ENCODE data around the gene GIMAP5.

GIMAP5 gene

DNA sequence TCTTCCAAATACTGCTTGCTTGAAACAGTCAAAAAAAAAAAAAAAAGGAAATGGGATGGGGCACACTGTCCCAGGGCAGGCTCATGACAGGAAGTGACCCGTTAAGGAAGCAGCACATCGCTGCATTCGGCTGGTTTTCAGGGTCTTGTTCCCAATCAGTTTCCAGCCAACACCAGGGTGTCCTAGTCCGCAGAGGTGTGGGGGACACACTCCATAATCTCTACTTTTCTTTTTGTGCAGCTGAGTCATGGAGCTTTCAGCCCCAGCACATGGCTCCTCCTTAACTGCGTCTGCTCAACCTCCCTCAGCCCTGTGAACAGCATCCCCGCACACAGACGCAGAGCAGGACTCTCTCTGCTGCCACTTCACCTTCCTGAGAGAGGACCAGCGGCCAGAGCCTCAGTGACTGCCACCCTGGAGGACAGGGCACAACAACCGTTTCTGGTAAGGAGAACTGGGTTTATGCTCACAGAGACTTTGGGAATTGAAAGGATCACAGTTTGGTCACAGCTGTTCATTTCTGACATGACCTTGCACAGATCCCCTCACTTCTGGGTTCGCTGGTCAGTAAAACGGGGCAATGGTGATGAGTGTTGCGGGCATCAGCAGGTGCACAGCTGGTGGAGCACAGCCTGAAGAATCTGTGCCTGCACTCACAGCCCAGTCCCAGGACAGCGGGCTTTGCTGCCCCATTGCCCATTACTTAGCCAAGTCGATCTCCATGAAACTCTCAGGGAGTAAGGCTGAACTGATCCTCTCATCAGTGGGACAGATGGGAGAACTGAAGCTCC lies at the start of gene GIMAP5:
Gene GIMAP5 (plus strand): TSS at position 154 of the 791 bp plus-strand sequence. CDS start 3,467 bp downstream, outside the sequence.
- DNase-seq = peak in 2 of 4 experiments; percentile 56 to 65

DNA sequence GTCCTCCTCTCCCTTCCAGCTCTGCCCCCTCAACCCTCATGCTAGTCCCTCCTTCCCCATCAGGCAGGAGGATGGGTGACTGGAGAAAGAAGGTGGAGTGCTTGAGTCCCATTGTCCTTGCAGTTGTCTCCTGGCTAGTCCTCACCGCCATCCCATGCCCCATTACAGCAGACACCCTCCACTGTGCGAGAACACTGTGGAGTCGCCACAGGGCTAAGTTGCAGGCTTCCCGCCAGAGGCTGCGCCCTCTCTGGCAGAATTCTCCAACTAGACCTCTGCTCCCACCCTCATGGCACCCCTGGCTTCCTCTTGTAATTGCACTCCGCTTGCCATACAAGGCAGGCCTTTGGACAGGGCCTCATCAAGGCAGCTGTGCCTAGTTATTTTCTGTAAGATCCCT lies 48.6 kb upstream of the GIMAP5 start:
- no peak for DNase-seq

DNA sequence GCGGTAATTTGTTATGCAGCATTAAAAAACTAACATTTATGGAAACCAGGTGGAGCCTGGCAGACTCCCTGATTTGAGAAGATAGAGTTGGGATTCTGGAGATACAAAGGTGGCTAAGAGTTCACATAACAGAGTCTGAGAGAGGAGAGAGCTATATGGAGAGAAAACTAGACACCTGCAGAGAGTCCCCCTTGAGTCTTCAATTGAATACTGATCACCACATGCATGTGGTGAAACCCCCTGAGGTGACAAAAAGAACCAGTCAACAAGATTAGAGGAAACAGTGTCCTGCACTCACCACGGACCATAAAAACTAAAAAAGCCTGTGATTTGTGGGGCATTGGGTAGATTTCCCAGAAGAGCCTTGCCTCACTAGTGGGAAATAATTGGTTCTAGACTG lies 41.6 kb upstream of the GIMAP5 start:
- DNase-seq = no peak

DNA sequence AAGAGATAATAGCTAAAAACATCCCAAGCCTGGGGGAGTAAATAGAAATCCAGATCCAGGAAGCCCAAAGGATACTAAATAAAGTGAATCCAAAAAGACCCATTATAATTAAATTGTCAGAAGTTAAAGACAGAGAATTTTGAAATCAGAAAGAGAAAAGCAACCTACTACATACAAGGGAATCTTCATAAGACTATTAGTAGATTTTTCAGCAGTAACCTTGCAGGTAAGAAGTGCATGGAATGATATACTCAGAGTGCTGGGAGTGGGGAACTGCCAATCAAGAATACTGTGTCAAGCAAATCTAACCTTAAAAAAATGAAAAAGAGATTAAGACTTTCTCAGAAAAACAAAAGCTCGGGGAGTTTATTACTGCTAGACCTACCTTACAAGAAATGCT lies 34.0 kb upstream of the GIMAP5 start:
- DNase-seq = no peak

DNA sequence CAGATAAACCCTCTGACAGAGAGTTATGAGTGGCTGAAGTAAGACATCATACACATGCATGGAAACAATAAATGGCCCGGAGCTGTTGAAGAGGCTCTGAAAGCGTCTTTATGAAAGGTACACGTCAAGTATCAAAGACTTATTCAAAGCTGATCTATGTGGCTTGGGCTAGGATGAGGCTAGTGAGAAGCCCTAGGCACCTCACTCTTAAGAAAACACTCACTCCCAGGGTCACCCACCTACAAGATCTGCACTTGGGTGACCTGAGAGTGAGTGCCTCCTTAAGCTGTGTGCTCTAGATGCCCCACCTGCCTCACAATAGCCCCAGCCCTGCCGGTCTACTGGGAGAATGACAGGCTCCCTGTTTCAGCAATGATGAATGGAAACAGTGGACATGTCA lies 21.9 kb upstream of the GIMAP5 start:
- no peak for DNase-seq

DNA sequence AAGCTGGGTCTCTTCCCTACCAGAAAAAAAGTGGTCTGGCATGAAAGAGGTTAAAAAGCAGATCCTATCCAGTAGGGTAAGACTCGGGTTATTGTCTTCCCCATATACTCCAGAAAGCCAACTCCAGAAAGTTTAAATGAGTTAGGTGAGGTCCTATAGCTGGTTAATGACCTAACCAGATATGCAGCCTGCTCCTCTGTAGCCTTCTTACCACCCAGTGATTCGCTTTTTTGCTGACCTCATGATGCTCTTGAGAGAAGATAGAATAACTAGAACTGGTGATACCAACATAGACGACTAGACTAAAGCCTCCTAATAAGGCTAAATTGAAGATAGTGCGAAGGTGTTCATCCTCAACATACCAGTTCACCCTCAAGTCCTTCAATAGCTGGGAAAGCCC lies 21.5 kb upstream of the GIMAP5 start:
- DNase-seq = no peak

DNA sequence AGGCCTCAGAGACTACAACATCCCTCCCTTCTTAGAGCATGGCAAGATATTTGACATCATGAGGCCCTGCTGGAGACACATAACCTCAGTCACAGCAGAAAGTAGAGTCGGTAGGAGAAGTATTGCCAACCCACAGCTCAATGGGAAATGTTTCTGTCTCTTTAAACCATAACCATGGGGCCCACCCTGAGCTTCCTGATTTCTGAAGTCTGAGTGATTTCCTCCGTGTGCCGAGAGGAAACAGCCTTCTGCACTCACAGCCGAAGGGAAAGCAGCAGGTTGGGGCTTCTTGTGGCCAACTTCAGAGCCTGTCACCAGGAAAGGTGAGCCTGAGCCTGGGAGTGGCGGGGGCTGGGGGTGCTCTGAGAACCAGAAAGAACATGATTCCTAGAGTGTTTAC lies 20.9 kb upstream of the GIMAP5 start, which contains the start of gene GIMAP1:
Gene GIMAP1 (plus strand): TSS at position 246 of the 400 bp plus-strand sequence. CDS start 2,435 bp downstream, outside the sequence.
- peak in 2 of 4 experiments; percentile 59 to 63 for DNase-seq

DNA sequence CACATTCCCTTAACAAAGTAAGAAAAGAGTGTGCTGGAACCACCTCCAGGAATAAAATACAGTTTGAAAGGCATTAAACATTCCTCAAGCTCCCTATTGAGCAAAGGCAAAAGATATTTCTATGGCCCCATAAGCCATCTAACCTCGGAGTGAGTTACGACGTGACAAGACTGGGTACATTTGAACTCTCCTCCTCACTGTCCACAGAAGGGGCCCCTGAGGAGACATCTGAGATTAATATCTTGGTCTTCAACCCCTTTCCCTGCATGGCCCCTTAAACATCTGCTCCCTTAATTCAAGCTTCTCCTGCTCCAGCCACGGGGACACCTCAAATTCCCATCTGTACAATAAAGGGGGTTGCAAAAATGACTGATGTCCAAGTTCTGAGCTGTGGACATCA lies 20.3 kb upstream of the GIMAP5 start:
- no peak for DNase-seq

DNA sequence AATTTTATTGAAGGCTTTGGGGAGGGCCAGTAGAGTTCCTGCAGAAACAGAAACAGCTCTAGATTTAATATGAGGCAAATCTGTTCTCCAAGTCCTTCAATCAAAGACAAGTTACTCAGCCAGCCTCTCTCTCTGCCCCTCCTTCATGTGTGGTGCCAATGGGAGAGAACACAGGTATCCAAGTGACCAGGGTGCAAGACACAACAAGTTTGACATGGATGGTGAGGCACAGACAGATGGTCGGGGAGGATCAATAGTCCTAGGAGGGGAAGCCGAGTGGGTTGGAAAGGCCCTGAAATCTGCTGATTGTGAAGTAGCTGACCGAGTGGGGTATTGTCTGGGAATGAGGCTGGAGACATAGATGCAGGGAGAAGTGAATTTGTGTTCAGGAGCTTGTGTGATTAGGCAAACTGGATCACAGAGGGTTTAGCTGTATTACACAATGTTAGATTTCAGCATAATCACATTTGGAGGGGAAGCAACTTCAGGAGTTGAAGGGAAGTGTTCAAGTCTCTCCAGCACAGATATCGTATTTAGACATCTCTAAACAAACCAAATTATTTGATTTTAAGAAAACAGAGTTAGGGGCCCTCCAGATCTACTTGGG lies 19.3 kb upstream of the GIMAP5 start:
- no peak for DNase-seq

DNA sequence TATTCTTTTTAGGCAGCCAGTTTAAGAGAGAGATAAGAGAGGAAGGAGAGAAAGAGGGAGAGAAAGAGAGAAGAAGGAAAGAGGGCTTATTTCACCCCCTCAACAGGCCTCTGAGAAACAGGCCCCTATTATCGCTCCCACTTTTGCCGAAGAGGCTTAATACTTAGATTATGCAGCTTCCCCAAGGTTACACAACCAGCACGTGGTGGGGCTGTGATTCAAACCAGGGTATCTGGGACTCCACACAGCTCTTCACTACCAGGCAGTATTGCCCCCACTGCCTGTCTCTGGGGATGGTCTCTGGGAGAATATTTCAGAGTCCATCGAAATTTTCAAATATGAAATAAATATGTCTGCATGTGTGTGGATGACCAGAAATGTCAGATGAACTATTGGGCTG lies 17.8 kb upstream of the GIMAP5 start:
- DNase-seq = no peak

DNA sequence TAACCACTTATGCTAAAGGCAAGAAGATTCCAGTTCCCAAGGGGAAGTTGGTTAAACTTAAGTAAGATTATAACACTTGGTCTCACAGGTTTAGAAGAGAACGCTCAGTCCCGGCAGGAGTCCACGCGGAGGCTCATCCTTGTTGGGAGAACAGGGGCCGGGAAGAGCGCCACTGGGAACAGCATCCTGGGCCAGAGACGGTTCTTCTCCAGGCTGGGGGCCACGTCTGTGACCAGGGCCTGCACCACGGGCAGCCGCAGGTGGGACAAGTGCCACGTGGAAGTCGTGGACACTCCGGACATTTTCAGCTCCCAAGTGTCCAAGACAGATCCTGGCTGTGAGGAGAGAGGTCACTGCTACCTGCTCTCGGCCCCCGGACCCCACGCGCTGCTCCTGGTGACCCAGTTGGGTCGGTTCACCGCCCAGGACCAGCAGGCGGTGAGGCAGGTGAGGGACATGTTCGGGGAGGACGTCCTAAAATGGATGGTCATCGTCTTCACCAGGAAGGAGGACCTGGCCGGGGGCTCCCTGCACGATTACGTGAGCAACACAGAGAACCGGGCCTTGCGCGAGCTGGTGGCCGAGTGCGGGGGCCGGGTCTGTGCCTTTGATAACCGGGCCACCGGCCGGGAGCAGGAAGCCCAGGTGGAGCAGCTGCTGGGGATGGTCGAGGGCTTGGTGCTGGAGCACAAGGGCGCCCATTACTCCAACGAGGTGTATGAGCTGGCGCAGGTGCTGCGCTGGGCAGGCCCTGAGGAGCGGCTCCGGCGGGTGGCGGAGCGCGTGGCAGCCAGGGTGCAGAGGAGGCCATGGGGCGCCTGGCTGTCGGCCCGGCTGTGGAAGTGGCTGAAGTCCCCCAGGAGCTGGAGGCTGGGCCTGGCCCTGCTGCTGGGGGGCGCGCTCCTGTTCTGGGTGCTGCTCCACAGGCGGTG lies 17.0 kb upstream of the GIMAP5 start:
- DNase-seq = no peak

DNA sequence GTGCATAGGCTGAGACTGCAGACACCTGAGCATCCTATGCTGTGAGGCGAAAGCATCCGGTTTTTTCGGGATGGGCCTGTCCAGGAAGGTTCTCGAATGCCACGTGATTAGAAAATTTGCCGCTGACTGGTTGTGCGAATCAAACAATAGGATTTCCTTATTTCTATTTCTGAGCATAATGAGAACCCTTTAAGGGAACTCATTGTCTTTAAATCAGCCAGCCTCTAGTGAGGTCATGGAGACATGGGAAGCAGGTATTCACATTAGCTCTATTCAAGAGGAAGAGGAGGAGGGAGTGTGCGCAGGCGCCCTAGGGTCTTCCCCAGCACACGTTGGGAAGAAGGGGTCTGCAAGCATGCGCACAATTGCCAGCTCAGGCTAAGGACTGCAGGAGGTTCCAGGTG lies 15.2 kb upstream of the GIMAP5 start:
- DNase-seq = no peak

DNA sequence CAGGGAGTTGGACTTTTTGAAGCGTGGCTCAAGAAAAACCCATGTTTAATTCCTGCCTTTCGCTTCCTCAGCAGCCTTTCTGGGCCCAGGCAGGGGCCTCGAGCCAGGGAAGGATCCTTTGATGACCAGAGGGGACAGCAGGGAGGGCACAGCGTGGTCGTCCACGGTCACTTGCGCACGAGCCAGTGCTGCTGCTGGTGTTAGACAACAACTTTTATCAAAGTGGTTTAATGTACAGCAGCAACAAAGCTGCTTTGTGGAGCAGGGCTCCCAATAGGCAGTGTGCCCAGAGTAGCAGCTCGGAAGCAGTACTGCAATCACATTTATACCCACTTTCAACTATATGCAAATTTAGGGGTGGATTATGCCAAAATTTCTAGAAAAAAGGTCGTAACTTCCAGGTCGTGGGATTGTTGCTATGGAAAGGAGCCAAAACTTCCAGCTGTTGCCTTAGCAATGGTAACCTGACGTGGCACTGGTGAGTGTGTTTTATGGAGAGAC lies 14.7 kb upstream of the GIMAP5 start:
- no peak for DNase-seq

DNA sequence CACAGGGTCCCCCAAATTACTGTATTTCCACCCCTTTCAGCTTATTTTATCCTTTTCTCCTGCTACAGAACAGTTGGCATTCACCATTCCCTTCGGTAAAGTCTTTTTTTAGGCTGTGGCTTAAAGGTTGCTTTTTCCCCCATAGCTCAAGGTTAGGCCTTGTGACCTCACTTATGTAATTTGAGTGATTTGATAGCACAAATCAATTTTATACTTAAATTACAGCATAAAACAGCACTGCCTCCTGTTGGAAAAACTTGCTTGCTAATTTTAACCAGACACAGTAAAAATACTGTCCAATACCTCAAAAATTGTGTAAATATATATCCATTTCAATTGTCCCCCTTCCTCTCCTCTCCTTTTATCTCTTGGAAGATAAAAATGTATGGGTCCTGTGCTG lies 13.8 kb upstream of the GIMAP5 start:
- no peak for DNase-seq

DNA sequence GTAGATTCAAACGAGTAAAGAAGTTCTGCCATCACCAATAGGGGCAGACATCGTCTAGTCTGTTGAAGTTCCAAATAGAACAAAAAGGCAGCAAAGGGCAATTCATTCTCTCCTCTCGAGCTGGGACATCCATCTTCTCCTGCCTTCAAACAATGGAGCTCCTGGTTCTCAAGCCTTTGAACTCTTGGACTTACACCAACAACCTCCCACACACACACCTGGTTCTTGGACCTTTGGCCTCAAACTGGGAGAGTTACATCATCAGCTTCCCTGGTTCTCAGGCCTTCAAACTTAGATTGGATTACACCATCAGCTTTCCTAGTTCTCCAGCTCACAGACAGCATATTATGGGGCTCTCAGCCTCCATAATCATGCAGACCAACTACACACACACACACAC lies 9.8 kb upstream of the GIMAP5 start:
- no peak for DNase-seq

DNA sequence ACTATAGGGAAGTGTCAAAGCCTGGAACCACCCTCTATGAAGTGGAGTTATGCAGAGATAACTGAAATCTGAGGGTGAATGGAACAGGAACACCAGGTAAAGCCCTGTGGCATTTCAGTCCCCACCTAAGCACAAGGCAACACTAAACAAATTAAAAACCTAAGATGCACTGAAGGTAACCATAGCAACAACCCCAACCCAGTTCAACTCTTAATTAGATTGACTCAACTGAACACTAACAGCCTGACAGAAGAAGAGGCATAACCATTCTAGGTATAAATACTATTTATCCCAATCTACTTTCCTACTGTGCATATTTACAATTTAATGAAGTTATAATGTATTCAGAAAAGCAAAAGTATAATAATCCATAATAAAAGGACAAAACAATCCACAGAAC lies 9.2 kb upstream of the GIMAP5 start:
- no peak for DNase-seq

DNA sequence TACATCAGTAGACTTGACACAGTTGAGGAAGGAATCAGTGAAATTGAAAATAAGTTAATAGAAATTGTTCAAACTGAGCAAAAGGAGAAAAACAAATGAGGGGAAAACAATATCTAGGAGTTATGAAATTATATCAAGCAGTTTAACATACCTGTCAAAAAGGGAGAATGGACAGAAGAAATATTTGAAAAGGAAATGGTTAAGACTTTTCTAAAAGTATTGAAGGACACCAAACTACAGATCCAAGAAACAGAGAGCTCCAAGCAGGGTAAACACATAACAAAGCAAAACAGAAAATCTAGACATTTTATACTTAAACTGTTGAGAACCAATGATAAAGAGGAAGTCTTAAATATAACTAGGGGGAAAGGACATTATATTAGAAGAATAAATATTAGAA lies 8.6 kb upstream of the GIMAP5 start:
- no peak for DNase-seq

DNA sequence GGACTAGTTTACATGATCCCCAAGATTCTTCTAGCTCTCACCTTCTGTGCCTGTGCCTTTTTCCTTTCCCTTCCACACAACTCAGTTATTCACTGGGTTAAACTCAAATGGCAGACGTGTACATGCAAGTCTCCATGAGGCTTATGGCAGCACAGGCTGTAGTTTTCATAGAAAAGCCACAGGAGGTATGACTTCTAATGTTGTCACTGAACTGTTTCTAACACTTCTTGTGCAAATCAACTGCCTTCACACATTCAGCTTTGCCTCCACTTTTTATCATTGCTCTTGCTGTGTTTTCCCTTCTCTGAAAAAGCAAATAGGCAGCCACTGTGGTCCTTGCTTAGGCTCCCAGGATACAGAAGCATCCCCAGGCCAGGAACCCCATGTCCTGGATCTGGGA lies 5.3 kb upstream of the GIMAP5 start:
- DNase-seq = no peak

DNA sequence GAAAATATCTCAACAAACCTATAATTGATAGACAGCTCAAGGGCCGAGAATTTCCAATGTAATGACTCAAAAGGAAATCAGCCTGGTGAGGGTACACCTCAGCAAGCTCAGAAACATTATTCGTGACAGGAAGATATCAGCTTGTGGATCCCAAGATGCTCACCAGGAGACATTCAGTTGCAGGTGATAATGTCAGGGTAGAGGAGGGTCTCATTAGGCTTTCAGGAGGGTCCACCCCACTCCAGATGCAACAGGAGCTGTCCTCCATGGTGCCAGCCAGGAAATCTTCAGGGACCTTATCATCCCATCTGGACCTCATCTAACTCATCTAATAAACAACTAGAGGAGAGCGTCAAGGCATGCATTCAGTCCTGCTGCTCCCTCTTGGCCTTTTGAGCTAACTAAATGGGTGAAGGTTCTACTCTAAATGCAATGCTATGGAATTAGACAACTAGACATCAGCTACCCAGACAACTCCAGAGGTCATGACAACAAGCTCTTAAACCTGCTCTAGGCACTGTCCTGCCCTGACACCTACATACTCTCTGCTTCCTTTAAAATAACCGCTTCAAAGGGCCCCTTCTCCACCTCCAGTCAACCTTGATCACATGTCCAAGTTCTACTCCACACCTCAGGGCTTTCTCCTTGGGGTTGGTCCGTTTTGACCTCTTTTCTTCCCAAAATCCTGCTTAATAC lies 4.3 kb upstream of the GIMAP5 start:
- DNase-seq = no peak

DNA sequence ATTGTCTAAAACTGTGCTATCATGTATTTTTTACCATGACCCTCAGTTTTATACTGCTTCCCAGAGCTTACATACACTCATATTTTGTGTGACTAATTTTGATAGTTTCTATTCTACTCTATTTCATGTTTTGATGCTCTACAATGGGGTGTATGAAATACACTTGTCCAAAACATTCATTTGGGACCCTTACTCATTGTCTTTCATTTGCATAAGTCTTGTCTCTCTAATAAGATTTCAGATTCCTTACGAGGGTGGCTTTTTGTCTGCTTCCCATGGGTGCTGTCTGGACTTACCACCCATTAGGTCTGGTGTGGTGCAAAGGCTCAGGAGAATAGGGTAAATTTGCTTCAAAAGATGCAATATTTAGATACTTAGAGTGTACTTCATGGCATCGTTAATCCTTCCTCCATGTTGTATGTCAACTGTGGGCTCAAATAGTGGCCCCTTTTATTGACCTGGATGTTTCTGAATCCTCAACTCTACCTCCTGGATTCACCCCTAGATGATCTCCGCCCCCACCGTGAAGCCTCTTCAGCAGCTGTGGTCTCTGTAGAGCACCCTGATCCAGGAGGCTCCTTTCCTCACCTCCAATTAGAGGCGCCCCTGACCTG lies 3.6 kb upstream of the GIMAP5 start:
- no peak for DNase-seq

DNA sequence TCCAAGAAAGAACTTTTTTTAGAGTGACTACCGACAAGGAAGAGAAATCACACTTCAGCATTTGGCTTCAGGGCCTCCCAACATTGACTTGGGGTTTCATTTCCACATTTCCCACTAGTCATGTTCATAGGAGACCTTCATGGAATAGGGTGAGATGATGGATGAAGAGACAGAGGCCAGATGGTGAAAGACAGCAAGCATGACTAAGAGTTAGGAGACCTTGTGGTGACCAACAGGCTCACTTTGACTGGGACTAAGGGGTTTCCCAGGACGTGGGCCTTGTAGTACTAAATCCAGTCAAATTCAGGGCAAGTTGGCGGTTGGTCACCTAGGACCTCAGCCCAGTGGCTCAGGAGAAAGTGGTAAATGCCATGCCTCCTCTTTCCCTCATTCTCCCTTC lies 3.0 kb upstream of the GIMAP5 start:
- no peak for DNase-seq
